GM19324 (cell line): ENCODE data around the gene INPP4A.

ENCODE experiments used
- ATAC-seq: cut with Tn5 transposase; IDR thresholded peaks from one replicate; pipeline ENCODE4 v1.9.1; 2021; ENCODE audit warnings: mild to moderate bottlenecking, moderate library complexity; ENCODE audit not compliant: unreplicated experiment, low FRiP score

Gene INPP4A

DNA sequence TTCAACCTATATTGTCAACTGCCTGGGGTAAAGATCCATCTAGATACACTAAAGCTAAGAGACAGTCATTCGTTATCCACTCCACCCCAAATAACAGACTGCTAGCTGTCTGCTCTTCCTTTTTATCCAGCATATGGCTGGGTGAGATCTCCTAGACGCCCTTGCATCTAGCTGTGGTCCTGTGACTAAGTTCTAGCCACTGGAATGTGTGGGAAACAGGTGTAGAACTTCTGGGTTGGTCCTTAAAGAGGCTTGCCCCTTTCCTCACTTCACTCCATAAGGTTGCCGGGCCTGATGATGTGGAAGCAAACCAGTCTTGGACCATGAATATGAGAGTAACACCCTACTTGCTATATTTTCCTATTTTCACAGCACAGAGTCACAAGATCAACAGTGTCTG, 160.4 kb downstream of the INPP4A start:
- no peak for ATAC-seq

DNA sequence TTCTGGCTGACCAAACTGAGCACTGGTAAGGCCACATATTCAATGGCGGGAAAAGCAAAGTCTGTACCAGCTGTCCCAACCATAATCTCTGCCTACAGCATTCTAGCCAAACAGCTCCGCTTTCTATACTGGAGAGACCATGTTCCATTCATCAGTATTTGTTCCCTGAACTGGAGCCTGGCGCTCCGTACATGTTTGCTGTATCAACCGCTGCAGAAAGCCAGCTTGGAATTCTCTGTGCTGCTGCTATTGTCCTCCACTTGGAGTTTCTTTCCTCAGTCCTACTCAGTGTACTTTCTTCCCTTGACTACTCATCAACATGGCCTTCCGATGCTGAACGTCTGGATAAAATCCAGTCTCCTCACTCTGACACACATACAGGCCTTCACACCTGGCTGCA, 161.8 kb downstream of the INPP4A start:
- no peak for ATAC-seq

GRCh38 chr2:98607104-98607503, 162.4 kb downstream of the INPP4A start:
- ATAC-seq: no peak

DNA sequence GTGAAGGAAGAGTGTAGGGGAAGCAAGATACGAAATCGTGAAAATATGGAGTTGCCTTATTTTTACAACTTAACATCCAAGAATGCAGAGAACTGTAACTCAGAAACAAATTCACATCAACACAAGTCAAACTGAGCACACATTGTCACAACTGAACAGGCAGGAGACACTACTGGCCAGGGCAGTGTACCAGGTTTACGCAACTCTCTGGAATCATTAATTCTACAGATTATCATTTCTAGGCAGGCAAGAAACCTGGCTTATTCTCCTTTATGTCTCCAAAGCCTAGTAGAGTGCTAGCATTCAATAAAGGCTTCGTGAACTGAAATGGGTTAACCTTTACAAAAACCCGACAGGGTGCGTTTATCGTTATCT, 163.1 kb downstream of the INPP4A start:
- no peak for ATAC-seq

DNA sequence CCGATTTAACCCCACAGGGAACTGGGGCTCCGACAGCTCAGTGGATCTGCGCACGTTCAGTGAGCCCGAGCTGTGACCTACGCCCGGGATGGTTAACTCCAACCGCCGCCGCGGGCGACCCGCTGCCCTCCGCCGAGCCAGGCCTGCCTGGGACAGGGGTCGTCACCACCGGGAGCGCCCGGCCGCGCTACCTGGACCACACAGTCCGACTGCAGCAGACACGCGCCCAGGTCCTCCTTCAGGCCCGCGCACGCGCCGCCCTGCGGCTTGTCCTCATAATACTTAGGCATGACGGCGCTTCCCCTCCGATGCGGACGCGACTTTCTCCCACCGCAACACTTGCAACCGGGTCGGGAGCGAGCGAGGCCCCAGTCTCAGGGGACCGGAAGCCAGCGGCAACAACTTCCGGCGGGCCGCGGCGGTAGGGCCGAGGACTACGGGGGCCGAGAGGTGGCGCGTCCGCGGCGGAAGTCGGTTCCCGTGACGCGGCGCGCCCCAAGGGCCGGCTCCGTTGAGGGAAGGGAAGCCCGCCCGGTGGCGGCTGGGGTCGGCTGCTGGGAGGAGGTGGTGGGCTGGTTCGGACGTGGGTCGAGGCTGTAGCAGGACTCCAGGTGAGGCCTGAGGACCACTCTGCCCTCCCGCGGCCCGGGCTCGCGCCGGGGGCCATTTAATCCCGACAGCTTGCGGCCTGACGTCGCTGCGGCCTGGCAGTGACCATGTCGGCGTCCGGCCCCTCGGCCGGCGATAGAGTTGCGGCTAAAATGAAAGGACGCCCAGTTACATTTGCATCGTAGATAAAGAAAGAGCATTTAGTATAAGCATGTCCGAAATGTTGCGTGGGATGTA, 163.7 kb downstream of the INPP4A start, which contains the start of the genes COA5 and UNC50:
Gene COA5 (minus strand): TSS at position 397 of the 846 bp plus-strand sequence. CDS start 107 bp downstream, at position 290.
Gene UNC50 (plus strand): TSS at position 474 of the 846 bp plus-strand sequence. CDS start 1,171 bp downstream, outside the sequence.
- peak; percentile 94 for ATAC-seq

- peak; percentile 8 for ATAC-seq
Measured at GRCh38 chr2:98608962-98609604, 164.4 kb downstream of the INPP4A start.

DNA sequence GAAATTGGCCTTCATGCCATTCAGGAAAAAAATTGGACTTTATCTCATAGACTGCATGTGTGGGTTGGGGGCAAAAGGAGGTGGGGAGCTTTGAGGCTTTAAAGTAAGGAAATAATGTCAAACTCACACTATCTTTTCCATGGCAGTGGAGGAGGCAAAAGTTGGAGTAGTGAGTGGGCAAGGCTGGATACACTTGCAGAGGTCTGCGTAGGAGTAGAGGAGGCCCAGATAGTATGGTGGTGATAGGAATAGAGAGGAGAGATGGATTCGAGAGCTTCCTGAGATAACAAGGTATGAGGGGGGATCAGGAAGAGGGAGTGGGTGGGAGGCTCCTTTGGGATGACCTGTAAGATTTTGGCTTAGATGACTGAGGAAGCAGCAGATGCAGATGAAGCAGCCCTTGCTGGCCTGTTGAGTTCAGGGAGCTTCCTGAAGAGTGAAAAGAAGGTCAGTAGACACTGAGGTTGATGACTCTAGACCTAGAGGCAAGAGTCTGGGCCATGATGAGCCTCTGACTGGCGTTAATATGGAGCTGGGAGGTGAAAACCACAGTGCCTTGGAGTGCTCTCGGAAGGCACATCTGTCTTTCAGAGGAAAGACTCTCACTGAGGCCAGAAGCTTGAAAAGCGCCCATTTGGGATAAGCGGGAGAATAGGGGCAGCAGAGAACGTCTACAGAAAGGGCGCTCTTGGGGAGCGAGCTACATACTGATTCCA, 169.5 kb downstream of the INPP4A start:
- no peak for ATAC-seq

DNA sequence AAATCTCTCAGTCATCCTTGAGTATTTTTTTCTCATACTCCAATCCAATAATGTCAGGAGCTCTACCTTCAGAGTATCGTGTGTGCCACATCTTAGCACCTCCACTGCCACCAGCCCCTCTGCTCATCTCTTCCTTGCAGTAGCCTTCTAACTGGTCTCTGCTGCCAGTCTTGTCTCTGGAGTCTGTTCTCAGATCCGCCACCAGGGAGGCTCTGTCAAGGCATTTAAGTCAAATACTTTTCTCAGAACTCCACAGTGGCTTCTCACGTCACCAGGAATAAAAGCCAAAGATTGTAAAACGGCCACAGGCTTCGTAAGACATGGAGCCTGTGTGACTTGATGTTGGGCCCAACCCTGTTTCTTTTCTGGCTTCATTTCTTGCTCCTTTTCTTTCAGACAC, 170.8 kb downstream of the INPP4A start:
- no peak for ATAC-seq

DNA sequence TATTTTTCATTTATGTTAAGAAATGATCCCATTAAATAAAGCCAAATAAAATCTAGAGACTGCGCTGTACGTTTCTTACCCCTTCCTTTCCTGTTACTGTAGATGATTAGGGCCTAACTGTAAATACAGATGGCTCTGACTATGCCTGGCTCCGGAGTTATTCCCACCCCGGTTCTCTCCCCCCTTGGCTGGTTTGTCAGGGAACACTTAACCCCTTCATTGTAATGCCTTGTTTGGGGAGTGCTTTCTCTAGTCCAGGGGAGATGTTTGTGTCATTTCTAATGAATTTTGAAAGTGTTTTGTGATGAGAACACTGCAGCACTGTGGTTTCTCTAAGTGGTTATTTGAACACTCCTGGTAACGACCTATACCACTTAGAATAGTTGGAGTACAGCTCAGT, 172.5 kb downstream of the INPP4A start:
- no peak for ATAC-seq

DNA sequence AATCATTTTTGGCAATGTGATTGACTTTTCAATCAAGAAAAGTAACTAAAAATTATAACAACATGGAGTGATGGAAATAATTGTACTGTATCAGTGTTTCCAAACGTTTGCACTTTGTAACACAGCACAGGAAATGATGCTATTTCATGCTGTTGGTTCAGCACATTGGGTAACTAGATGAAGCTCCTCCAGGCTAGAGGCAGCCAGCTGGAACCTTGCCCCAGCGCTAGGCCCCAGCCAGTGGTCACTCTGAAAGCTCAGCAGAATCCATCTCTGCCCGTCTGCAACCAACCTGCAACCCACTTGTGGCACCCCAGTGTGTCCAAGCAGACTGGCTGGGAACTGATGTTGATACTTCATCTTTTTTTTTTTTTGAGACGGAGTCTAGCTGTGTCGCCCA, 179.0 kb downstream of the INPP4A start:
- no peak for ATAC-seq

DNA sequence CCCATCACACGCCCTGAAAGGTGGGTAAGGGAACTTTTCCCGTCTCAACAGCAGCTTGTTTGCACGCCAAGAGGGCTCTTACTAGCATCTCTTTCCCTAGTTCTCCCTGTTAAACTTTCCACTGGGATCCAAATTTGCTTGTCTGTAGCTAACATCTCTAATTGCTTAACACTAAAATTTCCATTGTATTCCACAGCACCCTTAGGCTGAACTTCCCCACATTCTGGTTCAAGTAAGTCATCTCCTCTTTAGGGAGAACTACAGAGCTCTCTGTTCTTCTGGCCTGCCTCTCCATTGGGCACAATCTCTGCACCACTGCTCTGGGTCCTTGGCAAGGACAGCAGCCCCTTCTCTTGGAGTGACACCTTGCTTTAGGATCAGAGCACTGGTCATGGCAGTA, 187.7 kb downstream of the INPP4A start:
- no peak for ATAC-seq

DNA sequence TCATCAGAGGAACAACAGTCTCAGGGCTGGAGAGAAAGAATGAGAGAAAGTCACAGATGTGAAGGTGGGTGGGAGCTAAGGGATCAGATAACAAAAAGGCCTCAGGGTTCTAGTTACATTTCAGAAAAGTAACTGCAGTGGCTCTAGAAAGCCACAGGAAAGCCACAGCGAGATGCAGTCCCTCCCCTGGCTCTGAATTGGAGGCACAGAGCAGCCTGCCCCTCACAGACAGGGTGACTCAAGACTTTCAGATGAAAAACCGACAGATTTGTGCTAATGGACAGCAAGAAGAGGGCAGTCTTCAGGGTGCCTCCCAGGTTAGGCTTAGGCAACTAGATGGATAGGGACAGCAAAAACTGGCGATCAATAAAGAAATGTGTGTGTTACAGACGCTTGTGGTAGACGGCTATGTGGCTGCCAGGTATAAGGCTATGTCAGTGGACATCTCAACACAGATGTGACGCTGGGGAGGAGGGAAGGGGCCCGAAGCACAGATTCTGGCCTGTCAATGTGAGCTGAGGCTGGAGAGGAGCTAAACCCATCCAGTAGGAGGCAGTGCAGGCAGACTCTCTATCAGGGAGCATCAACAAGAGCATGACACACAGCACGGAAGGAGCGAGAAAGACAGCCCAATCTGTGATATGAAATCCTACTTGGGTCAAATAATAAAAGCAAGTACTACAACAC, 189.9 kb downstream of the INPP4A start:
- ATAC-seq: no peak

DNA sequence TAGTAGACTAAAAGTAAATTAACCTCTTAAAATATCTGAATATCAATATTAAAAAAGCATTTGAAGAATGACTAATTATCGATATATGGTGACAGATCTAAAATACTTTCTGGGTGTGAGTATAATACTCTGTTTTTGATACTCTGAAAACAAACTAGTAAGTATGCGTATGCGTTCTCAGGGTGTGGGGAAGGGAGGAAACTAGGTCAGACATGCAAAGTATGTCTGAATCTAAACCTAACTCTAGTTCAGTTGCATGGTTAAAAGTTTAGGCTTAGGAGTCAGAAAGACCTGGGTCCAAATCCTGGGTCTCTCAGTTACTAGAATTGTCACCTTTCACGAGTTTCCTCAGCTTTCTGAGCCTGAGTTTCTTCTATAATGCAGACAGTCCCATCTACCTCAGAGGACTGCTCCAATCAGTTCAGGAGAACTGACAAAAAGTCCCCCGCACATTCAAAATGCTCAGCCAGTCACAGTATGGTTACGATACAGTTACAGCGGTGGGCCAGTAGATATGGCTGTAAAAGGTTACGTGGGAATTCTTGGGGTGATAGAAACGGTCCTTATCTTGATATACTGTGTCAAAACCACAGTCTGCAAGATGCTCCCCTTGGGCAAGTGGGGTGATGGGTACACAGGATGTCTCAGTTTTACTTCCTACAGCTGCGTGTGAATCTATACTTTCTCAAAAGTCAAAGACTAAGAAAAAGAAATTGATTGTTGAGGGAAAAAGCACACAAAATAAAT, 192.9 kb downstream of the INPP4A start:
- ATAC-seq: peak; percentile 63

- ATAC-seq: no peak
Measured at GRCh38 chr2:98643496-98644100, 198.9 kb downstream of the INPP4A start.
